22Rv1 (cell line): ENCODE measurements around the gene ARAP1.

Experiments used
- CTCF ChIP-seq: fragments of 450-650 bp; IDR thresholded peaks from 2 replicates; pipeline ENCODE4 v1.5.1; 2017; ENCODE audit warnings: mild to moderate bottlenecking
- ZFX ChIP-seq: fragments of 450-650 bp; IDR thresholded peaks from 2 replicates; pipeline ENCODE4 v1.6.1; 2017; ENCODE audit warnings: antibody characterized with exemption, borderline replicate concordance

DNA sequence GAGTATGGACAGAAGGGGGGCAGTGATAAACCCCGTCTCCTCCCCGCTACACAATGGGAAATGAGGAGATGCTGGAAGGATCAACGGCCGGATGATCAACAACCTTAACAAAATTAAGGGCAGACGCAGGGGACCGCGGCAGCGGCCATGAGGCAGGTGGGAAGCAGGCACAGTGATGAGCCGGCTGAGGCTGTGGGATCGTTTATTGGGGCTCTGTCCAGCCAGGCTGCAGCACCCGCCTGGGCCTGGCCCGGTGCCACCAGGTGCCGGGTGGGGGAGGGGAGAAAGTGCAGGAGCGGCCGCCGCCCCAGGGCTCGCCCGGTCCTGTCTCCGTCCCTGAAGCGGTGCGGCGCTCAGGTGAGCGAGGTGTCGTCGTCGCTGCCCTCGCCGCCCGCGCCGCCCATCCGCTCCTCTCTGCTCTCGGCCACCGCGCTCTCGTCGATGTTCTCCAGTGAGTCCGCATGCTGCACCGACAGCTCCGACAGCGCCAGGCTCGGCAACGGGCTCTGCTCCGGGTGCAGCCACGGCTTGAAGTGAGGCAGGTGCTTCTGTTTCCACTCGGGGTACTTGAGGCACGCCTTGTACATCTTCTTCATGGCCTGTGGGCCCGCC, 2.4 kb upstream of the ARAP1 start:
- no peak for TF ChIP-seq CTCF
- TF ChIP-seq ZFX, result no peak
